ENCODE data around the gene HSD17B3. TPM values are rescaled to one million over a fixed set of nuclear protein-coding genes. Genes with fewer than 3 reads are reported as not detected.
"Not testable (repeated sequence)": the region's sequence is repeated elsewhere in the genome, so short reads cannot be mapped to it uniquely, and the experiment has no call there.

The HSD17B3 gene
- total RNA-seq, 1 donor from 2014 or later: not detected

DNA sequence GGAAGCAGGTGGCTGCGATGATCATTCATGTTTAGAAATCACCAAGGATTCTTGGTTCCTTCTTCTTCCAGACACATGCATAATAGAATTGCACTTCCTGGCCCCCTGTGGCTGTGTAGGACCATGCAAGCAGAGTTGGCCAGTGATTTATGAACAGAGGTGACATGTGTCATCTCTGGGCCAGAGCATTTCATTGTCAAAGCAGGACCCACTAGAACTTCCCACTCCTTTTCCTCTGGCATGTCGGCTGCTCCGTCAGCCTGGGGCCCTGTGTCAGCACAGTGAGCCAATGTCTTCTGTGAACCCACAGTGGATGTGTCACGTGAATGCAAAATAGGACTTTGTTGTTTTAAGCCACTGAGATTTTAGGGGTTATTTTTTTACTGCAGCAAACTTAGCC, 59.2 kb downstream of the HSD17B3 start:
- FAIRE-seq (no peak), DNase-seq (ENCODE audit: low spot score in 2 of 2) (no peak)

- DNase-seq (ENCODE audit: low spot score in 2 of 2) (no peak), FAIRE-seq (no peak)
Observed at GRCh38 chr9:96241391-96241809, 60.6 kb downstream of the HSD17B3 start.

DNA sequence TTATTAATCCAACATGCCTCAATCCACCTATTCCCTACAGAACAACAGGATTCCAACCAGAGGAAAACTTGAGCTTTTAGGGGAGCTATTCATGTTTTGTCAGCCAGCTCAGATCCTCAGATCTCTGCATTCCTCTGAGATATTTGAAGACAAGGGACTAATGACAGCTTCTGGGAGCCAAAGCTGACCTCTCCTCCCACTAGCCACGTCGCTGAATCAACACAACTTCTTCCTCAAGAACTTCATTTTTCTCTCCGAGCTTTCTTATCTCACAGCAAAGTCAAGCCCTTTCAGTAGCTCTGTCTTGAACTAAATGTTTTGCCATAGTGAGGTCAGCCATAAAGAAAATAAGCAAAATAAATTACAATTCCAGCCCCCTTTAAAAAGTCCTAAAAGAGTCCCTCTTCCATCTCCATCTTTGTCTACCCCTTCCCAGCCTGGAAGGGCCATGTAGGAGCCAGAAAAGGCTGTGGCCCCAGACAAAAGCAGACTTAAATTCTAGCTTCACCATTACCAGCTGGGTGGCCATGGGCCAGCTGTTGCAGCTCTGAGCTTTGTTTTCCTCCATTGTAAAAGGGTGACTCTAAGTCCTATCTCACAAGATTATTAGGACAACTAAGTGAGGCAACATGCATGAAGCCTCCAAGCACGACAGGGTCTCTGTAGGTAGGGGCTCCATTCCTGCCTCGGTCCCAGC, 65.0 kb downstream of the HSD17B3 start:
- FAIRE-seq: no peak
- DNase-seq (ENCODE audit: low spot score in 2 of 2): no peak

DNA sequence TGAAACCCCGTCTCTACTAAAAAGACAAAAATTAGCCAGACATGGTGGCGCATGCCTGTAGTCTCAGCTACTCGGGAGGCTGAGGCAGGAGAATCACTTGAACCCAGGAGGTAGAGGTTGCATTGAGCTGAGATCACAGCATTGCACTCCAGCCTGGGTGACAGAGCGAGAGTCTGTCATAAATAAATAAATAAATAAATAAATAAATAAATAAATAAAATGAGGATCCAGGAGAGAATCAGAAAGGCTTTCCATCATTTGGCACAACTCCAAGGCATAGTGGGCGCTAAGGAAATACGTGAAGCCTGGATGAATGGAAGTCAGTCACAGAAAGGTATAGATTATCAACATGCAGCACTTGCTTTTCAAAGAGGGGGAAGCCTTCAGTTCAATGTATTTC, 65.6 kb downstream of the HSD17B3 start:
- FAIRE-seq: not testable (repeated sequence)

DNA sequence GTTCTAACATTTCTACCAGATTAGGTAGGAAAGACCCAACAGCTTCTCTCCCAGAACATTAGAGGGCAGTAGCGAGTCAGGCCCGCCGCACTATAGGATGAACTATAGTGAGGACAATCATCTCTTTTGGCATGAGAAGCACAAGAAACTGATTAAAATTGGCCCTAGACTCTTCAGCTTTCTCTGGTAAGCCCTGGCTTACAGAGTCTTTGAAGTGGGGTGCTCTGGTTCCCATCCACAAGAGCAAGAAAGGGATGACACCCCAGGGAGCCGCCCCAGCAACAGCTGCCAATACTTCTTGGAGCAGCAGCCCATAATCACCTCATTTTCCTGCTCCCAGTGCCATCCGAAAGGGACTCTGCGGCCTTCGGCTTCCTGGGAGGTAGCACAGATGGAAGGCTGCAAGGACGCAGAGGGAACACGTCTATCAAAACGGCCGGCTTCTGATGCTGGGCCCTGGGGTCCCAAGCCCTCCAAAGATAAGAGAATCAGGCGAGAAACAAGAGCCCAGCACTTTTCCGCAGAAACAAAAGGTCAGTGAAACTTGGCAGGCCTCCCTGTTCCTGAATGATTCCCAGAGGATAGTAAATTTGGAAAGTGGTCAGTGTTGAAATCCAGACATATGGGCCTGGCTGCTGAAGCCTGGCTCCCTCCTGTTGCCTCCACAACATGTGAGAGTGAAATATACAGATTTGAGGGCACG, 69.3 kb downstream of the HSD17B3 start:
- DNase-seq (ENCODE audit: low spot score in 2 of 2) (peak in 1 of 2 donors; percentile 38), FAIRE-seq (no peak)

More for the DNA sequence above, 65.6 kb downstream of the HSD17B3 start:
- DNase-seq (ENCODE audit: low spot score in 2 of 2): not testable (repeated sequence)

DNA sequence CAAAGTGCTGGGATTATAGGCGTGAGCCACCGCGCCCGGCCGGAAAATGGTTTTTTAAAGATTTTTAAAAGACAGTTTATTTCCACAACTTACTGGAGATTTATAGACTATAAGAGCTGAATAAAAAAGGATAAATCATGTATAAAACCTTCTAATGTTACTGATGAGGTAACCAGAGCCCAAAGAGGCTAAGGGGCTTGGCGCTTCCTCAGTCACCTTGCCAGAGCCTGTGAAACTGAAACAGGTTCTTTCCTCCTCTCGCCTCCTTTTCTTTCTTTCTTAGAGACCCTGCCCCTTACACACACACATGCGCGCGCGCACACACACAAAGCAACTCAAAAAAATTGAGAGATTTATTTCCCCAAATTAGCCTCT, 69.8 kb downstream of the HSD17B3 start:
- FAIRE-seq (no peak), DNase-seq (ENCODE audit: low spot score in 2 of 2) (no peak)

DNA sequence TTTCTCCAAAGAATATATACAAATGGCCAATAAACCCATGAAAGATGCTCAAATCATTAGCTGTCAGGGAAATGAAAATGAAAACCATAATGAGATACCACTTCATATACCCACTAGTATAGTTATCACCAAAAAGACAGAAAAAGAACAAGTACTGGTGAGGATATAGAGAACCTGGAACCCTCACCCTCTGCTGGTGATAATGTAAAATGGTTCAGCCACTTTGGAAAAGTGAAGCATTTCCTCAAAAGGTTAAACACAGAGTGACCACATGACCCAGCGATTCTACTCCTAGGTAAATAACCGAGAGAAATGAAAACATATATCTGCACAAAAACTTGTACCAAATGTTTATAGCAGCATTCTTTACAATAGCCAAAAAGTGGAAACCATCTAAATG, 72.0 kb downstream of the HSD17B3 start:
- no peak for DNase-seq (ENCODE audit: low spot score in 2 of 2)
- FAIRE-seq: no peak

DNA sequence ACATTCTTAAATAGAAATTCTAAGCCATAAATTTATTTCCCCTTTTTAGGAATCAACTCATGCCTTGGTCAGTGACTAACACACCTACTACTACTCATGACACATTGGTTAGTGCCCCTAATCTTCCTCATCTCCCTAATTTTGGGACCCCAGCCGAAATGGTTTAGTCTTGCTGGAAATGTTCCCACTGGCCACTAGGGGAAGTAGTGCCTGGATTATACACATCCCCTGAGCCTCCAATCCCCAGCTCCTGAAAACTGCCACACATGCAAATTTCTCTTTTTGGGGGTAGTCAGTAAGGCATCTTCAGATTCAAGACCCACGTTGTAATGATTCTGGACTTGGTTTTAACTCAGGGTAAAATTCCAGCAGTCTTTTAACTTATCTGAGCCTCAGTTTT, 79.8 kb downstream of the HSD17B3 start:
- FAIRE-seq: no peak
- no peak for DNase-seq (ENCODE audit: low spot score in 2 of 2)

DNA sequence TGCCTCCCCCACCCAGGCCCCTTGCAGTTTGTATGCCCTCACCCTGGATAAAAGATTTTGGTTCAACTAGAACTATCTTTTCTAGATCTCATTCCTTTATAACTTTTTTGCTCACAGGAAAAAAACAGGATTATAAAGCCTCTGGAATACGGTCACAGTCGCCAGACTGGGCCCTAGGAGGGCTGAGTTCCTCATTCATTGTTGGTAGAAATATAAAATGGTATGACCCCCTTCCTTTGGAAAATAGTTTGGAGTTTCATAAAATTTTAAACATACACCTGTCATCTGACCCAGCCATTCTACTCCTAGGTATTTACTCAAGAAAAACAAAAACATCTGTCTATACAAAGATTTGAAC, 82.1 kb downstream of the HSD17B3 start:
- DNase-seq (ENCODE audit: low spot score in 2 of 2): no peak
- FAIRE-seq: no peak

DNA sequence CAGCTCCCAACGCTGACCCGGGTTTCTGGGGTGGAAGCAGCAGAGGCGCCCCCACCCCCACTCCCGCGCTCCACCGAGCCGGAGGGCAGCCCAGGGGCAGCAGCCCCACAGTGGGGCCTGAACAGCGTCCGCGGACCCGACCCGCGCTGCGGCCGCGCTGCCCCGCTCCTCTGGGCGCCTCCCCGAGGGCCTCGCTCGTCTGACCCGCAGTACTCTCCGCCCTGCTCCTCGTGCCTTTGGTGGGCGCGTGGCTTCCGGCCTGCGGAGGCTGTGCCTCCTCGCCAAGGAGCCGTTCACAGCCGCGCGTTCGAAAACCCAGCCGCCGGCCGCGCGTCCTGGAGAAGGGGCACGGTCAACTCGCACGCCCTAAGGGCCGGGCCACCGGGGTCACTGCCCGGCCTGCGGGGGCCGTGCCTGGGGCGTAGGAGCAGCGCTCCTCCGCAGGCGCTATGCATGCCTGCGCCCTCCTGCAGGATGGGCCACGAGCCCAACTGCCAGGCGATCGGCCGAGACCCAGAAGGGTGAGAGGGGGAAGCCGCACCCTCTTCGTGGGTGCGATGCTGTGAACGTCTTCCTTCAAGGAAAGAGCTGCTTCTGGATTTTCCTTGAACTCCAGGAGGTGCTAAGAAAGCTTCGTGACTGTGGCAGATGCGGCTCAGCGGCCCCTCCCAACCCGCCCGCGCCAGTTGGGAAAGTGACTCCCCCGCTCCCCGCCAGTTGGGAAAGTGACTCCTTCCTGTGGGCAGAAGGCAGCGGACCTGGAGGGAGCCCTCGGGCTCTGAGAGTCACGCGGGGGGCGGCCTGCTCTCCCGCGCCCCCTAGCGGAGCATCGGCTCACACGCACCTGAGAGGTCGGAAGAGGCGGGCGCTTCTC, 82.7 kb downstream of the HSD17B3 start:
- FAIRE-seq: no peak
- peak; percentile 34 to 71 for DNase-seq (ENCODE audit: low spot score in 2 of 2)

DNA sequence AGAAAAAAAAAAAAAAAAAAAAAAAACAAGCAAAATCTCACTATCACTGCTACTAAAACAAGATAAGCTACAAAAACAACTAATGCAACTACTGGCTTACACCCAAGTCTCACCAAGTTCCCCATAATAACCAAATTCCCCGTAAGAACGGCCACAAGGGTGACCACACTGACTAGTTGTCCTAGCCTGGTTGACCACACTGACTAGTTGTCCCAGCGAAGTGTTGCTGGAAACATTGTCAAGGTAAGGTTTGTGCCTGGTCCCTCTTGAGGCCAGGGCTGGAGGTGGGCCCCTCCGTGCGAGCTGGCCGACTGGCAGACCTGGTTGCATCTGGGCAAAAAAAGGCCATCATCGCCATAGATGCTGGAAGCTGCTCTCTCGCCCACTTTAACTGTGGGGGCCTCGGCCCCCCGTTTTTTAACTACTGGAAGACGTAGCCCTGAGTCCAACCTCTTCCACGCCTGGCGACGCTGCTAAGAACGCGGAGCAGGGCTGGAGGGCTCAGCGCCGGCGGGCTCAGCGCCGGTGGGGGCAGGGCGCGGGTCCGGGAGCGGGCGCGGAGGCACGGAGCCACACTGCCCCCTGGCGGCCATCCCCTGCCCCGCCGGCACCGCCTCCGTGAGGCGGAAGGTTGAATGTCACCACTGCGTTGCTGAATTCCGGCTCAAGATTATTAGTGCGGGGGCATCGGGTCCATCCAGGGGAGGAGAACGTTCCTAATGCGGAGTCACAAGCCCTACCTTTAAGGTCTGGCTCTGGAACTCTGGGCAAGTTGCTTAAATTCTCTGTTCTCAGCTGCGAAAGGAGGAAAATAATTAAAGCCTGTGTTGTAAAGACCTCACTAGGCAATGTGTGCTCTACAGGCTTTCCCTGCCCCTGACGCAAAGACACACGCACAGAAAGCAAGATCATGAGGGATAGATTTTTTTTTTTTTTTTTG, 84.0 kb downstream of the HSD17B3 start:
- FAIRE-seq (no peak), DNase-seq (ENCODE audit: low spot score in 2 of 2) (peak; percentile 86 to 88)

- FAIRE-seq: no peak
- peak in 1 of 2 donors; percentile 41 for DNase-seq (ENCODE audit: low spot score in 2 of 2)
Observed at GRCh38 chr9:96217294-96217707, 84.7 kb downstream of the HSD17B3 start.

DNA sequence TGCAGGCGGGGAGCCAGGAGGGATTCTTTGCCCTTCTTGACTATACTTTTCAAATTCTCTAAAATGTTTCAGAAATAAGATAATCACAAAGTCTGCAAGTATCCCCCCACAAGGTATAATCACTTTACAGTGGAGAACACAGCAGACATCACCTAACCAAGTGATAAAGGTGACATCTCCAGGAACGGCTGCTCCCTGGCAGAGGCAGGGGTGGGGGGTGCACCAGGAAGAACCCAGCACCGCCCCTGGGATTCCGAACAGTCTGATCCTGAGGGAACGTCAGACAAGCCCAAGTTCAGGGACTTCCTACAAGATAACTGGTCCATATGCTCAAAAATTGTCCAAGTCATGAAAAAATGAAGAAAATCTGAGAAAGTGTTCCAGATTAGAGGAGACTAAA, 85.4 kb downstream of the HSD17B3 start:
- FAIRE-seq (no peak), DNase-seq (ENCODE audit: low spot score in 2 of 2) (no peak)

- no peak for FAIRE-seq
- no peak for DNase-seq (ENCODE audit: low spot score in 2 of 2)
Observed at GRCh38 chr9:96215841-96216240, 86.1 kb downstream of the HSD17B3 start.

DNA sequence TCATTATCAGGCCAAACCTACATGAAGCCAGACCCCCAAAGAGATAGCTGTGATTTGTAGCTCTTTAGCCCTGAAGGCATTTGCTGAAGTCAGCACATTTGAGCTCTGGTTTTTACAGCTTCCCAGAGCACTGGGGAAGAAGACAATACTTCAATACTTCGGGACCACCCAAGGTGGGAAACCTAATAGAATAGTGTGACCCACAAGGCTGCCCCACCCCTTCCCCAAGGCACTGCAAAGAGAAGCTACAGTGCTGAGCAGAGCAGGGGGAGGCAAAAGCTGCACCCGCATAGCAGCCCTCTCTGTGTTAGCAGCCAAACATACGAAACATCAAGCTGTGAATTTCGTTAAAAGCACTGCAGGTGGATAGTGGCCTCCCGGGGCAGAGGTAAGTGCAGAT, 87.3 kb downstream of the HSD17B3 start:
- DNase-seq (ENCODE audit: low spot score in 2 of 2) (no peak), FAIRE-seq (no peak)

- DNase-seq (ENCODE audit: low spot score in 2 of 2): no peak
- no peak for FAIRE-seq
Observed at GRCh38 chr9:96209407-96210271, 92.3 kb downstream of the HSD17B3 start.

GRCh38 chr9:96206156-96206751, 95.7 kb downstream of the HSD17B3 start:
- FAIRE-seq: no peak
- no peak for DNase-seq (ENCODE audit: low spot score in 2 of 2)

DNA sequence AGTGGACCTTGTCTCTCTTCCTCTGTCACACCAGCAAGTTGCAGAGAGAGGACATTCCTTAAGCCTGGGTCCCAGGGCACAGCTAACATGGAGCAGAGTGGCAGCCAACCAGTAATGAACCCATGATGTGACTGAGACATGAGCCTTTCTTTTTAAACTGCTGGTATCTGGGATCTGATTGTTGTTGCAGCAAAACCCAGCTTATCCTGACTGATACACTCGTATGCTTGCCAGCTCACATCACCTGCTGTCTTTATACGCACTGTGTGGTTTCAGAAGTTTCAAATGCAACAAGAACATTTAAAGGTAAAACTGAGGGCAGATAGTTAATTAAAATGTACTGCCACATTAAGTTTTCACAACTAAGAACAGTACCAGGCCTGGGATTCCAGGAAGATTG, 97.1 kb downstream of the HSD17B3 start:
- FAIRE-seq (no peak), DNase-seq (ENCODE audit: low spot score in 2 of 2) (no peak)

All from frontal cortex (tissue), 4 donors.